HepG2 (cell line): ENCODE results near the gene EPDR1. TPM values are rescaled to one million over a fixed set of nuclear protein-coding genes. Genes with fewer than 3 reads are reported as not detected.

ENCODE experiments used
- ETV5 ChIP-seq: IDR thresholded peaks from 2 replicates; pipeline ENCODE4 v1.6.1; 2018; ENCODE audit warnings: missing biosample characterization, missing genetic modification reagents, inconsistent platforms, borderline replicate concordance
- FOXO1 ChIP-seq: sonication (generic); formaldehyde crosslinking; IDR thresholded peaks from 2 replicates; pipeline ENCODE4 v1.4.0; 2020; ENCODE audit warnings: missing genetic modification reagents
- GPN1 ChIP-seq: sonication (generic); formaldehyde crosslinking; IDR thresholded peaks from 2 replicates; pipeline ENCODE4 v1.5.1; 2020; ENCODE audit warnings: missing genetic modification reagents, borderline replicate concordance
- HDAC1 ChIP-seq: sonication (generic); formaldehyde crosslinking; IDR thresholded peaks from 2 replicates; pipeline ENCODE4 v1.5.1; 2020; ENCODE audit warnings: mild to moderate bottlenecking, missing genetic modification reagents
- KDM2A ChIP-seq: sonication (generic); formaldehyde crosslinking; IDR thresholded peaks from 2 replicates; pipeline ENCODE4 v1.4.0; 2020; ENCODE audit warnings: low read depth, missing genetic modification reagents, borderline replicate concordance
- KLF13 ChIP-seq: sonication (generic); formaldehyde crosslinking; IDR thresholded peaks from 2 replicates; pipeline ENCODE4 v1.4.0; 2020; ENCODE audit warnings: mild to moderate bottlenecking, missing genetic modification reagents
- PHF8 ChIP-seq: sonication (generic); formaldehyde crosslinking; IDR thresholded peaks from 2 replicates; pipeline ENCODE4 v1.5.0; 2020; ENCODE audit warnings: missing genetic modification reagents
- RELA ChIP-seq: sonication (generic); formaldehyde crosslinking; IDR thresholded peaks from 2 replicates; pipeline ENCODE4 v1.4.0; 2020; ENCODE audit warnings: missing genetic modification reagents
- RORA ChIP-seq: sonication (generic); formaldehyde crosslinking; IDR thresholded peaks from 2 replicates; pipeline ENCODE4 v1.5.0; 2020; ENCODE audit warnings: mild to moderate bottlenecking, missing genetic modification reagents, moderate library complexity
- SRY ChIP-seq: sonication (generic); formaldehyde crosslinking; IDR thresholded peaks from 2 replicates; pipeline ENCODE4 v1.8.0; 2022; ENCODE audit warnings: mild to moderate bottlenecking, missing genetic modification reagents
- ZFYVE20 ChIP-seq: sonication (generic); formaldehyde crosslinking; IDR thresholded peaks from 2 replicates; pipeline ENCODE4 v1.8.0; 2023; ENCODE audit warnings: low read depth, mild to moderate bottlenecking, moderate library complexity, missing genetic modification reagents, borderline replicate concordance
- ZMYM2 ChIP-seq: sonication (generic); formaldehyde crosslinking; IDR thresholded peaks from 2 replicates; pipeline ENCODE4 v1.8.0; 2022; ENCODE audit warnings: mild to moderate bottlenecking, missing genetic modification reagents
- ZMYM4 ChIP-seq: sonication (generic); formaldehyde crosslinking; IDR thresholded peaks from 2 replicates; pipeline ENCODE4 v1.8.1; 2023; ENCODE audit warnings: mild to moderate bottlenecking, missing genetic modification reagents
- ZNF12 ChIP-seq: sonication (generic); formaldehyde crosslinking; IDR thresholded peaks from 2 replicates; pipeline ENCODE4 v1.5.0; 2020; ENCODE audit warnings: missing genetic modification reagents
- ZNF326 ChIP-seq: sonication (generic); formaldehyde crosslinking; IDR thresholded peaks from 2 replicates; pipeline ENCODE4 v1.4.0; 2020; ENCODE audit warnings: missing genetic modification reagents, borderline replicate concordance
- ZNF430 ChIP-seq: sonication (generic); formaldehyde crosslinking; IDR thresholded peaks from 2 replicates; pipeline ENCODE4 v1.9.0; 2021; ENCODE audit warnings: mild to moderate bottlenecking, missing genetic modification reagents
- ZNF672 ChIP-seq: sonication (generic); formaldehyde crosslinking; IDR thresholded peaks from 2 replicates; pipeline ENCODE4 v1.8.1; 2022; ENCODE audit warnings: missing genetic modification reagents
- polyA plus RNA-seq, 8 experiments: library from polyadenylated mRNA; depleted of rRNA in 3 of 8; stranded (reverse) in 7 of 8; unstranded in 1 of 8; fragments of >200 nt; fragmentation: Illumina TruSeq in 4 of 8; extraction: Trizol in 4 of 8; gene quantifications; 2 replicates each; pipeline versions ENCODE4 v1.2.1 to v1.2.3, GENCODE V29; 2011 to 2016; ENCODE audit warnings: low read depth in 4 of 8, missing spikeins in 1 of 8, mixed read lengths in 1 of 8; ENCODE audit not compliant: insufficient read depth in 1 of 8
- total RNA-seq, 5 experiments: library from RNA; depleted of rRNA; stranded (reverse); fragments of >200 nt; fragmentation: Illumina TruSeq; extraction: Trizol; gene quantifications; 2 replicates each; pipeline ENCODE4 v1.2.3, GENCODE V29; 2016; ENCODE audit warnings: low read depth in 1 of 5
- TF ChIP-seq, protein P1 (sequence below): sonication (generic); IDR thresholded peaks from 2 replicates; pipeline ENCODE4 v1.6.1; 2016; ENCODE audit warnings: low read depth, borderline replicate concordance
- TF ChIP-seq, protein P2 (sequence below): fragments of 450-650 bp; IDR thresholded peaks from 2 replicates; pipeline ENCODE4 v1.6.1; 2017
- TF ChIP-seq, protein P3 (sequence below), 2 experiments: sonication (generic) in 1 of 2; formaldehyde crosslinking in 1 of 2; IDR thresholded peaks; 2 replicates each; pipeline versions ENCODE4 v1.4.0 to v1.6.1; 2016 to 2020; ENCODE audit warnings: borderline replicate concordance in 1 of 2, low read depth in 1 of 2, mild to moderate bottlenecking in 1 of 2, missing genetic modification reagents in 1 of 2
- TF ChIP-seq, protein P4 (sequence below): IDR thresholded peaks from 2 replicates; pipeline ENCODE4 v1.6.1; 2016; ENCODE audit warnings: missing compliant biosample characterization, missing genetic modification reagents, borderline replicate concordance
- TF ChIP-seq, protein P5 (sequence below): sonication (generic); formaldehyde crosslinking; IDR thresholded peaks from 2 replicates; pipeline ENCODE4 v1.4.0; 2020; ENCODE audit warnings: missing genetic modification reagents; ENCODE audit errors: not compliant biosample characterization

EPDR1 gene
- total and polyA plus RNA-seq, 2 of the 13 experiments (the other 11 are each of a cell fraction or from before 2014, with no cell fraction given): 38.3 to 50.2 TPM

DNA sequence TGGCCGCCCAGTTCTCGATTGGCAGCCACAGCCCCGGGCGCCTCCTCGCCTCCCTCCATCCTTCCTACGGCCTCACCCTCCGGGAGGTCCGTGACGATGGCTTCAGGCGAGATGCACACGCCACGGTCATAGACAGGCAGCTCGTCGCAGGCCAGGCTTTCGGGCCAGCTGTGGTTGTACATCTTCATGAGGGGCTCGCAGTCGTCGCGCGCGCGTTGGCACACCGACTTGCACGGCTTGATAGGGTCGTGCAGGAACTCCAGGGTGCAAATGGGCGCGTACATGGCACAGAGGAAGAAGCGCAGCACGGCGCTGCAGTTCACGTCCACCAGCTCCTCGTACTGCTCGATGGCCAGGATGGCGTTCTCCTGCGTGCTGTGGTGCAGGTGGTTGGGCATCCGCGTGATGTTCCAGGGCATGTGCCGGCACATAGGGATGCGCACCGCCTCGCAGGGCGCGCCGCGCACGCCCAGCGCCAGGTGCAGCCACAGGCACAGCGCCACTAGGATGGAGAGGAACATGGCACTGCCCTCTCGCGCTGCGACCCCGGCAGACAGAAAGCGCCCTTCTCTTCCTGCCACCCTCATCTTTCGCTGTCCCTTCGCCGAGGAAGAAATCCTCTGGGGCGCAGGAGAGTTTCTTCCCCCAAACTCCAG, 4.3 kb upstream of the EPDR1 start (continued):
- TF ChIP-seq, protein P1, sequence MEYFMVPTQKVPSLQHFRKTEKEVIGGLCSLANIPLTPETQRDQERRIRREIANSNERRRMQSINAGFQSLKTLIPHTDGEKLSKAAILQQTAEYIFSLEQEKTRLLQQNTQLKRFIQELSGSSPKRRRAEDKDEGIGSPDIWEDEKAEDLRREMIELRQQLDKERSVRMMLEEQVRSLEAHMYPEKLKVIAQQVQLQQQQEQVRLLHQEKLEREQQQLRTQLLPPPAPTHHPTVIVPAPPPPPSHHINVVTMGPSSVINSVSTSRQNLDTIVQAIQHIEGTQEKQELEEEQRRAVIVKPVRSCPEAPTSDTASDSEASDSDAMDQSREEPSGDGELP: no peak
- TF ChIP-seq ZNF12 (CRISPR knock-in tag): no peak
- TF ChIP-seq, protein P2, sequence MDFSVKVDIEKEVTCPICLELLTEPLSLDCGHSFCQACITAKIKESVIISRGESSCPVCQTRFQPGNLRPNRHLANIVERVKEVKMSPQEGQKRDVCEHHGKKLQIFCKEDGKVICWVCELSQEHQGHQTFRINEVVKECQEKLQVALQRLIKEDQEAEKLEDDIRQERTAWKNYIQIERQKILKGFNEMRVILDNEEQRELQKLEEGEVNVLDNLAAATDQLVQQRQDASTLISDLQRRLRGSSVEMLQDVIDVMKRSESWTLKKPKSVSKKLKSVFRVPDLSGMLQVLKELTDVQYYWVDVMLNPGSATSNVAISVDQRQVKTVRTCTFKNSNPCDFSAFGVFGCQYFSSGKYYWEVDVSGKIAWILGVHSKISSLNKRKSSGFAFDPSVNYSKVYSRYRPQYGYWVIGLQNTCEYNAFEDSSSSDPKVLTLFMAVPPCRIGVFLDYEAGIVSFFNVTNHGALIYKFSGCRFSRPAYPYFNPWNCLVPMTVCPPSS: no peak
- TF ChIP-seq KLF13 (CRISPR knock-in tag): no peak
- peak; percentile 56 for TF ChIP-seq ZMYM2
- TF ChIP-seq ZMYM4 (CRISPR knock-in tag): no peak
- peak; percentile 70 for TF ChIP-seq HDAC1
- TF ChIP-seq, protein P3, sequence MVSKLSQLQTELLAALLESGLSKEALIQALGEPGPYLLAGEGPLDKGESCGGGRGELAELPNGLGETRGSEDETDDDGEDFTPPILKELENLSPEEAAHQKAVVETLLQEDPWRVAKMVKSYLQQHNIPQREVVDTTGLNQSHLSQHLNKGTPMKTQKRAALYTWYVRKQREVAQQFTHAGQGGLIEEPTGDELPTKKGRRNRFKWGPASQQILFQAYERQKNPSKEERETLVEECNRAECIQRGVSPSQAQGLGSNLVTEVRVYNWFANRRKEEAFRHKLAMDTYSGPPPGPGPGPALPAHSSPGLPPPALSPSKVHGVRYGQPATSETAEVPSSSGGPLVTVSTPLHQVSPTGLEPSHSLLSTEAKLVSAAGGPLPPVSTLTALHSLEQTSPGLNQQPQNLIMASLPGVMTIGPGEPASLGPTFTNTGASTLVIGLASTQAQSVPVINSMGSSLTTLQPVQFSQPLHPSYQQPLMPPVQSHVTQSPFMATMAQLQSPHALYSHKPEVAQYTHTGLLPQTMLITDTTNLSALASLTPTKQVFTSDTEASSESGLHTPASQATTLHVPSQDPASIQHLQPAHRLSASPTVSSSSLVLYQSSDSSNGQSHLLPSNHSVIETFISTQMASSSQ (IDR thresholded peaks at IDR 0.05; ENCODE audit: low read depth): no peak
- TF ChIP-seq, protein P3 (CRISPR knock-in tag; IDR thresholded peaks at IDR 0.05; ENCODE audit: borderline replicate concordance): no peak
- no peak for TF ChIP-seq RORA
- no peak for TF ChIP-seq ZNF326 (CRISPR knock-in tag)
- no peak for TF ChIP-seq ZFYVE20 (CRISPR knock-in tag)
- TF ChIP-seq, protein P4, sequence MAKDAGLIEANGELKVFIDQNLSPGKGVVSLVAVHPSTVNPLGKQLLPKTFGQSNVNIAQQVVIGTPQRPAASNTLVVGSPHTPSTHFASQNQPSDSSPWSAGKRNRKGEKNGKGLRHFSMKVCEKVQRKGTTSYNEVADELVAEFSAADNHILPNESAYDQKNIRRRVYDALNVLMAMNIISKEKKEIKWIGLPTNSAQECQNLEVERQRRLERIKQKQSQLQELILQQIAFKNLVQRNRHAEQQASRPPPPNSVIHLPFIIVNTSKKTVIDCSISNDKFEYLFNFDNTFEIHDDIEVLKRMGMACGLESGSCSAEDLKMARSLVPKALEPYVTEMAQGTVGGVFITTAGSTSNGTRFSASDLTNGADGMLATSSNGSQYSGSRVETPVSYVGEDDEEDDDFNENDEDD (CRISPR knock-in tag): peak; percentile 64; the same call in 1 of the 2 replicates
- TF ChIP-seq RELA (CRISPR knock-in tag): no peak
- peak; percentile 70; the same call in 1 of the 2 replicates for TF ChIP-seq SRY (CRISPR knock-in tag)
- TF ChIP-seq ZNF672: no peak
- TF ChIP-seq, protein P5, sequence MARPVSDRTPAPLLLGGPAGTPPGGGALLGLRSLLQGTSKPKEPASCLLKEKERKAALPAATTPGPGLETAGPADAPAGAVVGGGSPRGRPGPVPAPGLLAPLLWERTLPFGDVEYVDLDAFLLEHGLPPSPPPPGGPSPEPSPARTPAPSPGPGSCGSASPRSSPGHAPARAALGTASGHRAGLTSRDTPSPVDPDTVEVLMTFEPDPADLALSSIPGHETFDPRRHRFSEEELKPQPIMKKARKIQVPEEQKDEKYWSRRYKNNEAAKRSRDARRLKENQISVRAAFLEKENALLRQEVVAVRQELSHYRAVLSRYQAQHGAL (CRISPR knock-in tag): no peak
- TF ChIP-seq ETV5 (CRISPR knock-in tag): no peak
- no peak for TF ChIP-seq FOXO1
- peak; percentile 56; the same call in 1 of the 2 replicates for TF ChIP-seq KDM2A (CRISPR knock-in tag)
- no peak for TF ChIP-seq GPN1 (CRISPR knock-in tag)
- peak; percentile 49; the same call in 1 of the 2 replicates for TF ChIP-seq ZNF430
- TF ChIP-seq PHF8 (CRISPR knock-in tag): no peak
